ENCODE measurements around the gene TEX29. TPM values are rescaled to one million over a fixed set of nuclear protein-coding genes. Genes with fewer than 3 reads are reported as not detected.
A peak's percentile ranks its signal among the peaks of the same experiment; 100 is the strongest.

Gene TEX29
- total and polyA plus RNA-seq, 4 experiments from 2014 or later, result 0.28 to 0.50 TPM; not detected in 2

DNA sequence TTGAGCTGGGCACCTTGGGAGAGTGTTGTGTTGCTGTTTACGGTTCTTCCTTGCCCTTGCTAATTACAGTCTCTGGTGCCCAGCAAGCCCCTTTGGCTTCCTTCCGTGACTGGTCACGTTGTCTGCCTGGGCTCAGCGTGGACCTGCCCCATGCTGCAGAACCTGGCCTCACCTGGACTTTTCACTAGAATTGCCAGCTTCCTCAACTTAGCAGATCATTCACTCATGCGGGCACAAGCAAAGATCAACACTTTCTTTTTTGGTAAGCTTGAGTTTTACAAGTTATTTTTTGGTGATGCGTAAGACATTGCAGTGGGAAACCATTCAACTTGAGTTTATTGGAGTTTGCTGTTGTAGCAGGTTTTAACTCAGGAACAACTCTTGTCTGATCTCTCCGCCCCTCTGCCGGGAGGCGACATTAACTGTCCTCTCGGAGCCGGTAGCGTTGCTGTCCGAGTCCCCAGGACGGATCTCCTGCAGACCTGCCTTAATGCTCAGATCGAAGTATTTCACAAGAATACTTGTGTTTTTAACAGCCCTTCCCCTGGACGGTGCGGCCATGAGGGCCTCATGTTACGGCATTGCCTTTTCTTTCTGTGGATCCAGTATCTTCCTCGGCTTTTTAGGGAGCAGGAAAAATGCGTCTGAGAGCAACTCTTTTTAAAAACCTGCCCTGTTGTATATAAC lies 15.7 kb upstream of the TEX29 start:
- no peak overlapping the region for H3K4me3 ChIP-seq (ENCODE audit: low read length in 2 of 2)
- no peak overlapping the region for H3K27ac ChIP-seq (ENCODE audit: low read depth, low read length)
- H3K4me1 ChIP-seq (ENCODE audit: insufficient read depth, low read length), result no peaks in the 10 kb centered on the region
- H3K4me1 Mint-ChIP-seq, result peaks cover 0 to 7% (median 3%) of the 10 kb centered on the region in 4 donors
- peaks cover 40% of the 10 kb centered on the region for H3K36me3 ChIP-seq (ENCODE audit: insufficient read depth, low read length)
- H3K27me3 ChIP-seq (ENCODE audit: insufficient read depth, low read length), result no peaks in the 10 kb centered on the region
- intact Hi-C loops (cut with micrococcal nuclease), result no loop called here
- H3K27me3 Mint-ChIP-seq, result no peaks in the 10 kb centered on the region
- peaks cover 0 to 2% (median 0%) of the 10 kb centered on the region in 8 donors for H3K9me3 Mint-ChIP-seq
- ChIA-PET CTCF (ENCODE audit: partially characterized antibody) (no interaction called here), POLR2A (ENCODE audit: partially characterized antibody) (no interaction called here)
- H3K27ac Mint-ChIP-seq, result peak overlapping the region in 1 of 7 donors; percentile 82
- peaks cover 82 to 91% of the 10 kb centered on the region in 2 donors for H3K36me3 Mint-ChIP-seq
- H3K9me3 ChIP-seq (ENCODE audit: control insufficient read depth in 1 of 2, low read length in 2 of 2), result no peaks in the 10 kb centered on the region
- H3K4me3 Mint-ChIP-seq, result peak overlapping the region in 1 of 8 donors; percentile 20
- no peak for DNase-seq

DNA sequence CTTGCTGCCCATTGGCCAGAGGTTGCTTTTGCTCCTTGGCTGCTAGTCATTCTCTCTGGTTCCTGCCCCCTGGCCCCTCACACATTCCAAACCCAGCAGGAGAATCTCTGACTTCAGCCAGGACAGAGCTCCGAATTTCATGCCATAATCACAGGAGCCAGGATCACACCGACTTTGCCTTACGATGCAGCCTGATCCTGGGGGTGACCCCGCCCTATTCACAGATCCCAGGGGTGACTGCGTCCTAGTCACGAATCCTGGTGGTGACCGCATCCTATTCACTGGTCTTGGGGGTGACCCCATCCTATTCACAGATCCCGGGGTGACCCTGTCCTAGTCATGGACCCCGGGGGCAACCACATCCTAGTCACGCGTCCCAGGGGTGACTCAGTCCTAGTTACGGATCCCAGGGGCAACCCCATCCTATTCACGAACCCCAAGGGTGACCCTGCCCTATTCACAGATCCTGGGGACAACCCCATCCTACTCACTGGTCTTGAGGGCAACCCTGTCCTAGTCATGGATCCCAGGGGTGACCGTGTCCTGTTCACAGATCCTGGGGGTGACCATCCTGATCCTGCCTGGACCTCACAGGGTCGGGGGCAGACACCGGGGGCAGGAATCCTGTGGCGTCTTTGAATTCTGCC lies 7.4 kb upstream of the TEX29 start:
- Histone ChIP-seq H3K36me3 (ENCODE audit: insufficient read depth, low read length) (no peaks in the 10 kb centered on the region), H3K27me3 (ENCODE audit: insufficient read depth, low read length) (no peaks in the 10 kb centered on the region), H3K9me3 (ENCODE audit: control insufficient read depth in 1 of 2, low read length in 2 of 2) (no peaks in the 10 kb centered on the region), H3K4me1 (ENCODE audit: insufficient read depth, low read length) (no peaks in the 10 kb centered on the region), H3K27ac (ENCODE audit: low read depth, low read length) (no peak overlapping the region), H3K4me3 (ENCODE audit: low read length in 2 of 2) (no peak overlapping the region)
- CTCF ChIA-PET (ENCODE audit: partially characterized antibody), result no interaction called here
- Mint-ChIP-seq H3K9me3 (peaks cover 5 to 24% (median 16%) of the 10 kb centered on the region in 8 donors), H3K27ac (no peak overlapping the region), H3K4me1 (peaks cover 0 to 6% (median 3%) of the 10 kb centered on the region in 4 donors), H3K36me3 (peaks cover 40 to 63% of the 10 kb centered on the region in 2 donors), H3K27me3 (no peaks in the 10 kb centered on the region), H3K4me3 (no peak overlapping the region)
- POLR2A ChIA-PET (ENCODE audit: partially characterized antibody), result no interaction called here
- DNase-seq, result no peak
- intact Hi-C loops (cut with micrococcal nuclease), result no loop called here

DNA sequence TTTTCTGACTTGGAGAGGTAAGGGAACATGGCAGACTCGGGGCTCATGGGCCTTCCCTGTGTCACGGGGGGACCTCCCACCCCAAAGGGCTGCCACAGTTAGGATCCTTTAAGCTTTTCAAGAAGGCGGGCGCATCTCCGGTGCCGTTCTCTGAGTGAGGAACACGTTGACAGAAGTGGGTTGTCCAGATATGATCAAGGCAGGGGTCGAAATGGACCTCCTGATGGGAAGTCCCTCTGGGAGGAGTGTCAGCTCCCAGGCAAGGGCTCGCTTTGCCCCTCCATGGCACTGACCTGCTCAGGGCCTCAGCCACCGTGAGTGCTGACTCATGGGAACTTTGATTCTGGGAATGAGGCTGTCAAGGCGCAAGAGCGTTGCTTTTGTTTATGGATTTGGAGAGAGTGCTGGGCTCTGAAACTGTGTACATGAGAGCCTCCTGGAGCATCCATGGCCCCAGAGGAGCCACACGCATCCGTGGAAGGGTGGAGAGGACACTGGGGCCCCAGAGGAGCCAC lies 6.5 kb upstream of the TEX29 start:
- Histone ChIP-seq H3K4me3 (ENCODE audit: low read length in 2 of 2) (no peak overlapping the region), H3K36me3 (ENCODE audit: insufficient read depth, low read length) (no peaks in the 10 kb centered on the region), H3K4me1 (ENCODE audit: insufficient read depth, low read length) (no peaks in the 10 kb centered on the region), H3K27ac (ENCODE audit: low read depth, low read length) (no peak overlapping the region), H3K27me3 (ENCODE audit: insufficient read depth, low read length) (no peaks in the 10 kb centered on the region), H3K9me3 (ENCODE audit: control insufficient read depth in 1 of 2, low read length in 2 of 2) (no peaks in the 10 kb centered on the region)
- intact Hi-C loops (cut with micrococcal nuclease), result no loop called here
- no peak overlapping the region for H3K27ac Mint-ChIP-seq
- CTCF ChIA-PET (ENCODE audit: partially characterized antibody), result no interaction called here
- H3K9me3 Mint-ChIP-seq, result peaks cover 5 to 24% (median 16%) of the 10 kb centered on the region in 8 donors
- H3K4me3 Mint-ChIP-seq, result no peak overlapping the region
- no peaks in the 10 kb centered on the region for H3K27me3 Mint-ChIP-seq
- POLR2A ChIA-PET (ENCODE audit: partially characterized antibody), result no interaction called here
- H3K36me3 Mint-ChIP-seq, result peaks cover 35 to 54% of the 10 kb centered on the region in 2 donors
- DNase-seq, result no peak
- H3K4me1 Mint-ChIP-seq, result peaks cover 0 to 6% (median 3%) of the 10 kb centered on the region in 4 donors

DNA sequence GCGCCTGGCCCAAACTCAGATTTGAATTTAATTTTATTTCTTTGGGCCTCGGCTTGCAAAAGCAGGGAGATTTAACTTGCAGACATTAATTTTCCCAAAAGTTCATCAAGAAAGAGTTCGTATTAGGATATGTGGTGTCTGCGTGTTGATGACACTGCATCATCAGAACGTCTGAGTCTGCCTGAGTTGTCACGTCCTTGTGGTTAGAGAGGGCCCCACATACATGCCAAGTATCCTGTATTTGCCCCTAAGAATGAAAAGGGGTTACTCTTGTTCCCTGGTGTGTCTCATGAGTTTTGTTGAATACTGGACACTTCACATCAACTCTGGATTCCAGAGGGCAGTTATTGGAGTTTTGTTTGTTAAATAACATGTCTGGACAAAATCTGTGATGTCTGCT lies 5.6 kb upstream of the TEX29 start:
- peaks cover 30 to 45% of the 10 kb centered on the region in 2 donors for H3K36me3 Mint-ChIP-seq
- Histone ChIP-seq H3K27me3 (ENCODE audit: insufficient read depth, low read length) (no peaks in the 10 kb centered on the region), H3K4me1 (ENCODE audit: insufficient read depth, low read length) (no peaks in the 10 kb centered on the region), H3K9me3 (ENCODE audit: control insufficient read depth in 1 of 2, low read length in 2 of 2) (no peaks in the 10 kb centered on the region), H3K4me3 (ENCODE audit: low read length in 2 of 2) (no peak overlapping the region), H3K36me3 (ENCODE audit: insufficient read depth, low read length) (no peaks in the 10 kb centered on the region), H3K27ac (ENCODE audit: low read depth, low read length) (no peak overlapping the region)
- intact Hi-C loops (cut with micrococcal nuclease), result no loop called here
- POLR2A ChIA-PET (ENCODE audit: partially characterized antibody), result no interaction called here
- DNase-seq, result no peak
- CTCF ChIA-PET (ENCODE audit: partially characterized antibody), result no interaction called here
- H3K27ac Mint-ChIP-seq, result no peak overlapping the region
- peaks cover 0 to 6% (median 3%) of the 10 kb centered on the region in 4 donors for H3K4me1 Mint-ChIP-seq
- no peak overlapping the region for H3K4me3 Mint-ChIP-seq
- H3K27me3 Mint-ChIP-seq, result no peaks in the 10 kb centered on the region
- H3K9me3 Mint-ChIP-seq, result peaks cover 5 to 24% (median 16%) of the 10 kb centered on the region in 8 donors

DNA sequence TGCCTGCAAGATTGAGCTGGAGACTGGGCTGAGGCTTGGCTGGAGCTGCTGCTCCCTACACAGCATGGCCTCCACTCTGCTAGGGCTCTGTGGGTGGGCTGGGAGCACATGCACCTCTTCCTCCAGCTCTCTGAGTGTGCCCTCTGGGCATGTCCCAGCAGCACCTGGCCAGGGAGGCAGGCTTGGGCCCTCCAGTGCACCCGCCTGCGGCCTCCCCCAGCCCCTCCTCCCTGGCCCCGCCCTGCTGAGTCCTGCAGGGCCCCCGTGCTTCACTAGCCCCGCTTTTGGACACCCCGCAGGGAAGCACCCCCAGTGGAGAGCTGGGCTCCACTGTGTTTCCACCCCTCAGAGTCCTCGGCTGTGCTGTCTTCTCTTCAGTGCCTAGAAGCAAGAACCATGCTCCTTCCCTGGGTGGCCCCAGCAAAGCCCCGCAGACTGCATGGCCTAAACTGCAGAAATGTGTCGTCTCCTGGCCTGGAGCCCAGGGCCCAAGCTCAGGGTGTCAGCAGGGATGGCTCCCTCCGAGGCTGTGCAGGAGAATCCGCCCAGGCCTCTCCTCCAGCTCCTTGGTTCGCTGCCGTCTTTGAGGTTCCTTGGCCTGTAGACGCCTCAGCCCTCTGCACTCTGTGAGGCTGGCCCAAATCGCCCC lies 5.0 kb upstream of the TEX29 start:
- peaks cover 3 to 21% (median 12%) of the 10 kb centered on the region in 8 donors for H3K9me3 Mint-ChIP-seq
- Histone ChIP-seq H3K4me3 (ENCODE audit: low read length in 2 of 2) (no peak overlapping the region), H3K4me1 (ENCODE audit: insufficient read depth, low read length) (no peaks in the 10 kb centered on the region), H3K27ac (ENCODE audit: low read depth, low read length) (no peak overlapping the region), H3K36me3 (ENCODE audit: insufficient read depth, low read length) (no peaks in the 10 kb centered on the region), H3K27me3 (ENCODE audit: insufficient read depth, low read length) (no peaks in the 10 kb centered on the region), H3K9me3 (ENCODE audit: control insufficient read depth in 1 of 2, low read length in 2 of 2) (no peaks in the 10 kb centered on the region)
- intact Hi-C loops (cut with micrococcal nuclease), result no loop called here
- H3K4me1 Mint-ChIP-seq, result peaks cover 0 to 2% (median 1%) of the 10 kb centered on the region in 4 donors
- no peaks in the 10 kb centered on the region for H3K27me3 Mint-ChIP-seq
- CTCF ChIA-PET (ENCODE audit: partially characterized antibody), result no interaction called here
- no peak overlapping the region for H3K4me3 Mint-ChIP-seq
- POLR2A ChIA-PET (ENCODE audit: partially characterized antibody), result no interaction called here
- H3K36me3 Mint-ChIP-seq, result peaks cover 24 to 39% of the 10 kb centered on the region in 2 donors
- H3K27ac Mint-ChIP-seq, result no peak overlapping the region
- DNase-seq, result no peak

DNA sequence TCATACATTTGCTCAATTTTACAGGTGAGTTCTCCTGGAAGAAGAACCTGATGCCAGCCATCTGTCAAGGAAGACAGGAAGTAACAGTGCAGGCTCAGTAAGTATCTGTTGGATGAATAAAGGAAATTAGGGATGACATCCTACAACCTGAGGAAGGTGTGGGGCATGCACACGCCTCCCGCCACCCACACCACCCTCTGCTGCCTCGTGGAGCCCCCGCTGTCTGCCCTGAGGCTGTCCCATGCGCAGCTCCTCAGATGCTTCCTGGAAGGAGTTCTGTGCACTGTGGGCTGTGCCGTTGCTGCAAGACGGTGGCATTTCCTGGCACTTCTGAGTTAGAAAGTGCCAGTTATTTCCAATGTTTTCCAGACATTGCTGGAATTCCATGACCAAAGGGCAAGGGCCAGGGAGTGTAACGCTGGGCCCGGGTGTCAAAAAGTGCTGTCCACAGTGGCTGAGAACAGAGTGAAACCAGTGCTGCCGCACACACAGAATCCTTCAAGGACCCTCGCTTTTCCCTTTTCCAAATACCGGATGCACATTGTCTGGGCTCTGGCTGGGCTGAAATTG lies 4.2 kb upstream of the TEX29 start:
- Mint-ChIP-seq H3K36me3 (peaks cover 18 to 31% of the 10 kb centered on the region in 2 donors), H3K4me1 (no peaks in the 10 kb centered on the region), H3K9me3 (peaks cover 0 to 15% (median 6%) of the 10 kb centered on the region in 8 donors), H3K27me3 (no peaks in the 10 kb centered on the region), H3K27ac (no peak overlapping the region), H3K4me3 (no peak overlapping the region)
- intact Hi-C loops (cut with micrococcal nuclease), result no loop called here
- Histone ChIP-seq H3K27me3 (ENCODE audit: insufficient read depth, low read length) (no peaks in the 10 kb centered on the region), H3K4me1 (ENCODE audit: insufficient read depth, low read length) (no peaks in the 10 kb centered on the region), H3K9me3 (ENCODE audit: control insufficient read depth in 1 of 2, low read length in 2 of 2) (no peaks in the 10 kb centered on the region), H3K27ac (ENCODE audit: low read depth, low read length) (no peak overlapping the region), H3K36me3 (ENCODE audit: insufficient read depth, low read length) (no peaks in the 10 kb centered on the region), H3K4me3 (ENCODE audit: low read length in 2 of 2) (no peak overlapping the region)
- CTCF ChIA-PET (ENCODE audit: partially characterized antibody), result no interaction called here
- DNase-seq, result no peak
- POLR2A ChIA-PET (ENCODE audit: partially characterized antibody), result no interaction called here

DNA sequence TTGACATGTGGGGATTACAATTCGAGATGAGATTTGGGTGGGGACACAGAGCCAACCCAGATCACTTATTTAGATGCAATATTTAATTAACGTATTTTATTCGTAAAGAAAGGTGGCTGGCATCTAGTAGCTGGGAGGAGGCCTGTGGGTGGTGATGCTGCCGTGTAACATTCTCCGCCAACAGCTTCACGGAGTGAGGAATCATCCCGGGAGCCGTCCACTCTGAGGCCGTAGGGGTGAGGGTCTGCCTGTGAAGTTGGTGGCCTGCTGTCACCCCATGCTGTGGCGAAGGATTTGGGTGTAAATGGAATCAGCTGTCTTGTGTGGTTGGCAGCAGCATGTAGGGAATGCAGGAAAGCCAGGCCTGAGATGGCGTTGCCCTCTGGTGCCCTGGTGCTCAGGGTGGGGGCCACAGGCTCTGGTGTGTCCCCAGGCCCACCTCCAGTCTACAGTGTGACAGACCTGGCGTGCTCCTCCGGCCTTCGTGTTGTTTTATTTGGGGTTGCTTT lies 3.3 kb upstream of the TEX29 start:
- H3K27ac Mint-ChIP-seq, result no peak overlapping the region
- H3K4me3 Mint-ChIP-seq, result no peak overlapping the region
- H3K27me3 ChIP-seq (ENCODE audit: insufficient read depth, low read length), result no peaks in the 10 kb centered on the region
- H3K36me3 Mint-ChIP-seq, result peaks cover 14 to 23% of the 10 kb centered on the region in 2 donors
- H3K4me3 ChIP-seq (ENCODE audit: low read length in 2 of 2), result no peak overlapping the region
- H3K36me3 ChIP-seq (ENCODE audit: insufficient read depth, low read length), result no peaks in the 10 kb centered on the region
- H3K27ac ChIP-seq (ENCODE audit: low read depth, low read length), result no peak overlapping the region
- intact Hi-C loops (cut with micrococcal nuclease), result no loop called here
- H3K4me1 Mint-ChIP-seq, result no peaks in the 10 kb centered on the region
- CTCF ChIA-PET (ENCODE audit: partially characterized antibody), result no interaction called here
- H3K4me1 ChIP-seq (ENCODE audit: insufficient read depth, low read length), result no peaks in the 10 kb centered on the region
- peaks cover 0 to 7% (median 2%) of the 10 kb centered on the region in 8 donors for H3K9me3 Mint-ChIP-seq
- H3K9me3 ChIP-seq (ENCODE audit: control insufficient read depth in 1 of 2, low read length in 2 of 2), result no peaks in the 10 kb centered on the region
- POLR2A ChIA-PET (ENCODE audit: partially characterized antibody), result no interaction called here
- no peak for DNase-seq
- no peaks in the 10 kb centered on the region for H3K27me3 Mint-ChIP-seq
